HG03175 (cell line): ENCODE measurements around the gene MED22.
A peak's percentile ranks its signal among the peaks of the same experiment; 100 is the strongest.
"Not testable (repeated sequence)": the region's sequence is repeated elsewhere in the genome, so short reads cannot be mapped to it uniquely, and the experiment has no call there.

ENCODE experiments used
- ATAC-seq: cut with Tn5 transposase; IDR thresholded peaks from one replicate; pipeline ENCODE4 v1.9.1; 2021; ENCODE audit warnings: mild to moderate bottlenecking, moderate library complexity; ENCODE audit not compliant: unreplicated experiment

The MED22 gene

DNA sequence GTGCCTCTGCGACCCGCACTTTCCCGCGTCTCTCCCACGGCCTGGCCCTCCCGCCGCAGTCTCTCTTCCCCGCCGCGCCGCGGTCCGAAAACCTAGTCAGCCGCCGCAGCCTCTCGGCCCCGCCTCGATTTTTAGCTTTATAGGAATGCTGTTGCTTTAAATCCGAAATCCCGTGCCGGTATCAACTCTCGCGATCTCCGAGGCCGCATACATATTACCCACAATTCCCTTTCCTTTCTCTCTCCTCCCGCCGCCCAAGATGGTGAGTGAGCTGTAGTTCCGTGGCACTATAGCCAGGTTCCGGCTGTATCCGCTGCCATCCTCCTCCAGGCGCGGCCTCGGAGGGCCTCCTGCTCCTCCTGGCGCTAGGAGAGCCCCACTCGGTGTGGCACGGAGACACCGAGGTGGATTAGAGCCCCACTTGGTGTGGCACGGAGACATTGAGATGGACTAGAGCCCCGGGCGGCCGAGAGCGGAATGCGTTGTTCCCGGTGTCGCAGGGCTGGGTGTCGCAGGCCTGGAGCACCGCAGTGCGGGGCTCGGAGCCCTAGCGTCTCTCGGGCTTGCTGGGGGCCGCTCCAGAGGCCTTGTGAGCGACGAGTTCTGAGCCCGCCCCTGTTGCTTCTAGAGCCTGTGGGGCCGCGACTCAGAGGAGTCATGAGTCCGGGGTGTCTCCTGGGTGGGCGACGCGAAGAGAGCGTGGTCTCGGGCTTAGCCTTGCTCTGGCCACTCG is at the start of gene MED22, which contains the start of gene RPL7A:
MED22 (minus strand) TSS at position 147 of the 733 bp plus-strand sequence. CDS start 1,469 bp downstream, outside the sequence.
RPL7A (plus strand) TSS at position 234 of the 733 bp plus-strand sequence; CDS start at position 260, 26 bp downstream.
- ATAC-seq, result peak; percentile 78

DNA sequence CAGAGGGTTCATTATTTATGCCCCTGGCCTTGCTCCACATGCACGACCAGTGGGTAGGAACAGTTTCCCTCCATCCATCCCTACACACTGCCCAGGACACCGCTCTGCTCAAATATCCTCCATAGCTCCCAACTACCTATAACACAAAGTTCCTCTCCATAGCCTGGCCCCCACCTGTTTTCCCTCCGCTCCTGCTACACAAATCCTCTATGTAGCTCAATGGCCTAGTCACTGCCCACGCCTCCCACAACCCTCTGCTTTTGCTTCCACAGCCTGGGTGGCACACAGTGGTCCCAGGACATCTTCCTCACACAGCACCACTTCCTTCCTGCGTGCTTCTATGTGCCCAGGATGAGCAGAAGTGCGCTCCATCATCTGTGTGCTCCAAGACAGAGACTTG is 49.4 kb upstream of the MED22 start:
- ATAC-seq, result no peak

DNA sequence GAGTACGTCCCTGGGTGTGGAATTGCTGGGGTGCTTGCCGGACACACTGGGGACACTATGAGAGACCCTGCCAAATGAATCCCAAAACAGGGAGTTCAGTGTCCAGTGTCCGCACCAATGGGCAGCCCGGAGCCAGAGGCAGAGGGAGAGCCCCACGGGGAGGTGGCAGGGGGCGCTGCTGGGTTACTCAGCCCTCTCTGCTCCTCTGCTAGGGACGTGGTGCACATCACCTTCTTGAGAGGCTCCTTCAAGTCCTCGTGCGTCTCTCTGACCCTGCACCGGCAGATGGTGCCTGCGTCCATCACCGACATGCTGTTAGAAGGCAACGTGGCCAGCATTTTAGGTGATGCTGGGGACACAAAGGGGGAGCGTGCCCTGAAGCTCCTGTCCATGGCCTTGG is 49.0 kb upstream of the MED22 start:
- no peak for ATAC-seq

DNA sequence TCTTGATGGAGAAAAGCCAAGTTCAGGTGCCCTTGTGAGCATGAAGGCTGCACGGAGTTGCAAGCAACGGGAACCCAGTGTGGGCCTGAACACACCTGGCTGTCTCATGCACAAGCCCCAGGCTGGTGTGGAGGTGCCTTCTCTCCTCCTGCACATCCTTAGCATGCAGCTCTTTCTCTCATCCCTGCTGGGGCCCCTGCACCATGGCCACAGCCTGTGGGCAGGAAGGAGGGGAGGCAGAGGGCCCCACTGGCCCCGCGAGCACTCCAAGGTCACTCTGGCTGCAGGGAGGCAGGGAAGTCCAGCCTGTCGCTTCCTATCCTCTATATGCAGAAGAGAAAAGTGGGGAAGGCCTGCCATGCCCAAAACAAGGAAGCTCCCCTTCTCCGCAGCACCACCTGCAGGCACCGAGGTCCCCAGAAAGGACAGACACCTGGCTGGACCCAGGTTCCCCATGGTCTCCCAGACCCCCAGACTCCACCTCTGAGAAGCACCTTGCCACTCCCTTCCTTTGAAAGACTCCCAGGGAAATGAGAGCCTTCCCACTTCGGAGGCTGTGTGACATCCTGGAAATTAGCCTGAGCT is 46.8 kb upstream of the MED22 start:
- no peak for ATAC-seq

DNA sequence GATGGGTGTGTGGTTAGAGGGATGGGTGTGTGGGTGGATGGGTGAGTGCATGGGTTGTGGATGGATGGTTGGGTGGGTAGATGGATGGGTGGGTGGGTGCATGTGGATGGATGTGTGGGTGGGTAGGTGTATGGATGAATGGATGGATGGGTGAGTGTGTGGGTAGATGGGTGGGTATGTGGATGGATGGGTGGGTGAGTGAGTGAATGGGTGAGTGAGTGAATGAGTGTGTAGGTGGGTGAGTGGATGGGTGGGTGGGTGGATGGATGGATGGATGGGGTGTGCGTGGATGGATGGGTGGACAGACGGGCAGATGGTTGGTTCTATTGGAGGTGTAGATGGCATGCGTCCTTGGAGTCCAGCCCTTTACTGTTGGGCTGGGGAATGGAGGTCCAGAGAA is 45.5 kb upstream of the MED22 start:
- no peak for ATAC-seq

DNA sequence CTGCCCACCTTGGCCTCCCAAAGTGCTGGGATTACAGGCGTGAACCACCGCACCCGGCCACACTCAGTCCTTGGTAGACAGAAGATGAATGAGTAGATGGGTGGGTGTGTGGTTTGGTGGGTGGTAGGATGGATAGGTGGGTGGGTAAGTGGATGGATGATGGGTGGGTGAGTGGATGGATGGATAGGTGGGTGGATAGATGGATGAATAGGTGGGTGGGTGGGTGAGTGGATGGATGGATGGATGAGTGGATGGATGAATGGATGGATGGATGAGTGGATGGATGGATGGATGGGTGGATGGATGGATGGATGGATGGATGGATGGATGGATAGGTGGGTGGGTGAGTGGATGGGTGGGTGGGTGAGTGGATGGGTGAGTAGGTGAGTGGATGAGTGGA is 44.4 kb upstream of the MED22 start:
- not testable (repeated sequence) for ATAC-seq

DNA sequence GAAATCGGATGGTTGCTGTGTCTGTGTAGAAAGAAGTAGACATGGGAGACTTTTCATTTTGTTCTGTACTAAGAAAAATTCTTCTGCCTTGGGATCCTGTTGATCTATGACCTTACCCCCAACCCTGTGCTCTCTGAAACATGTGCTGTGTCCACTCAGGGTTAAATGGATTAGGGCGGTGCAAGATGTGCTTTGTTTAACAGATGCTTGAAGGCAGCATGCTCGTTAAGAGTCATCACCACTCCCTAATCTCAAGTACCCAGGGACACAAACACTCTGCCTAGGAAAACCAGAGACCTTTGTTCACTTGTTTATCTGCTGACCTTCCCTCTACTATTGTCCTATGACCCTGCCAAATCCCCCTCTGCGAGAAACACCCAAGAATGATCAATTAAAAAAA is 43.5 kb upstream of the MED22 start:
- not testable (repeated sequence) for ATAC-seq

DNA sequence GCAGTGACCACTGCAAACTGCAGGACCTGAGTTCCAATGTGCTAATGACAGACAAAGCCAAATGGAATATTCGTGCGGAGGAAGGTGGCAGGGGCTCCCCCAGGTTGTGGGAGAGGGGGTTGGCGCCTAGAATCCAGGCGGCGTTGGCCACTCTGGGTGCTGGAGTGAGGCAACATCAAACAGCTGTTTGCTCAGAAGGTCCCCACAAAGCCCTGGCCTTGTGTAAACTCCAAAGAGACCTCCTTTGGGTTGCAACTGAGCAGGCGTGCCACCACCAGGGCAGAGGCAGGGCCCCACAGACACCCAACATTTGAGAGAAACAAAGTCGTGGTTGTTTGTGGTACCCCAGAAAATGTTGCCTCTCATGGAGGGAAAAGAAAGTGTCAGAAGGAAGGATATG is 42.8 kb upstream of the MED22 start:
- ATAC-seq, result no peak

DNA sequence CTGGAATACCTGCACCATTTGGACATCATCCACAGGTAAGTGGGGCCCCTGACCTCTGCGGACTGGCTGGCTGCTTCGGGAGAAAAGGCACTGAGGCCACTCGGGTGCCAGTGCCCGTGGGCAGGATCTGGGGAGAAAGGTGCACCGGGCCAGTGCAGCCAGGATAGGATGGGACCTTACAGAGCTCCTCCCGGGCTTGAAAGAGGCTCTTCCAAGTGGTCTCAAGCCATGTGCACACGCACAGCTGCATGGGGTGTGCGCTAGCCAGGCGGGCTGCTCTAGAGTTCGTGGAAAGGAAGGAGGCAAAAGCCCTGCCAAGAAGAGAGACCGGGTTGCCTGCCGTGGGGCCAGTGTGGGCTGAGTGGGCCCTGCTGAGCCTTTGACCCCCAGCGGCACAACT is 41.6 kb upstream of the MED22 start:
- no peak for ATAC-seq

DNA sequence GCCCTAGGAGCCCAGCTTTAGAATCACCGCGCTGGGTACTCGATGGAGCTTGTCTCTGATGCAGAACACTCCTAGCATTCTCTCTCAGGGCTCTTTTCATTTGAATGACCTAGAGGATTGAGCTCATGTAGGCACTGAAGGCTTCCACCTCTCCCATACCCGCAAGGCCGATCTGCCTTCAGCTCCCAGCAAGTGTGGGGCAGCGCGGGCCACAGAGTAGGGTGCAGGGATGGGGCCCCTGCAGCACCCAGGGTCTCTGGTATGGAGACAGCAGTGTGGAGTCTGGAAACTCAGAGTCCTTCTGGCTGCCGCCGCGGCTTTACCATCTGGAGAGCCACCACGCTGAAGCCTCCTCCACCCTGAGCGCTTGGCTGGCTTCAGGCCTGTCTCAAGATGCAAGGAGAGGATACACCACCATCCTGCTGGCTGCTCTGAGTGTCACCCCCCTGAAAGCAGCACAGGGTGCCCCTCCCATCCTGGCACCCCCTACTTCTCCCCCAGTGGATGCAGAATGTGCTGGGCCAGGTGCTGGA is 41.2 kb upstream of the MED22 start:
- no peak for ATAC-seq

DNA sequence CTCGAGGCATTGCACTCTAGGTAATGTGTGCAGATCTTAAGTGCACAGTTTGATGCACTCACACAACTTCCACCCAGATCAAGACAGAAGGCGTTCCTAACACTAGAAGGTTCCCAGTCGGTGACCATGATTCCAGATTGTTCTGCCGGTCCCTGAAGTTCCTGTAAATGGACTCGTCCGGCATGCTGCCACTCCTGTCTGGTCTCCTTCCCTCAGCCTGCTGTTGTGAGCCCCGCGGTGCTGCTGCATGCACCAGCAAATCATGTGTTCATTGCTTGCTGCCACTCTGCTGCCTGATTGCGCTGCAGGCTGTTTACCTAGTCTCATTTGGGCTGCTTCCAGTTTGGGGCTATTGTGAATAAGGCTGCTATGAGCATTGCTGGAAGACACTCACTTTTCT is 39.7 kb upstream of the MED22 start:
- no peak for ATAC-seq

DNA sequence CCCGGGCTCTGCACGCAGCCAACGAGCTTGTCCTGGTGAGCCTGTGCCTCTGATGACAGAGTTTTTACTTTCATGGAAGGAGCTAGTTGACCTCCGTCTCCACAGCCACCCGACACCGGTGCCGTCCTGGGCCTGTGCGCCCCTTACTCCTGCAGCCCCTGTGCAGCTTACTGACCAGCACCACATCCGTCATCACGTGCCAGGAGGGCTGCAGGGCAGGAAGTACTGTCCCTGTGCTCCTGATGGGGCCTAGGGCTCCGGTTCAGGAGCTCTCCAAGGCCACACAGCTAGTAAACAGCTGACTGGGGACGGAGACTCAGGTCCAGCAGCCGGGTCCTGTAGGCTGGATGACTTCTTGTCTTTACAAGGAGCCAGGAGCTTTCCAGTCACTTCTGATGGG is 38.4 kb upstream of the MED22 start:
- no peak for ATAC-seq

DNA sequence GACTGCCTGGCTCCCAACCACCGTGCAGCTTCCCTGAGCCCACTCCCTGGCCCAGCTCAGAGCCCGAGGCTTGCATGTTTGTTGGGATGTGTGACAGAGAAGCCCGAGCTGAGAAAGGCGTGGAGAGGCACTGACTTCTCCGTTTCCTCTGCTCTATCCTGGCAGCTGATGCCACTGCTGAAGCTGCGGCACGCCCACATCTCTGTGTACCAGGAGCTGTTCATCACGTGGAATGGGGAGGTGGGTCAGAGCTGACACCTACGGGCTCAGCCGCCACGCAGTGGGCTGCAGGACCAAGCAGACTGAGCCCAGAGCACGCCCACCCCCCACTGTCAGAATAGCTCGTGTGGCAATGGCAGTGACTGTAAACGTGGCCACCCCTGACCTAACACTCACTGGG is 37.5 kb upstream of the MED22 start:
- no peak for ATAC-seq

DNA sequence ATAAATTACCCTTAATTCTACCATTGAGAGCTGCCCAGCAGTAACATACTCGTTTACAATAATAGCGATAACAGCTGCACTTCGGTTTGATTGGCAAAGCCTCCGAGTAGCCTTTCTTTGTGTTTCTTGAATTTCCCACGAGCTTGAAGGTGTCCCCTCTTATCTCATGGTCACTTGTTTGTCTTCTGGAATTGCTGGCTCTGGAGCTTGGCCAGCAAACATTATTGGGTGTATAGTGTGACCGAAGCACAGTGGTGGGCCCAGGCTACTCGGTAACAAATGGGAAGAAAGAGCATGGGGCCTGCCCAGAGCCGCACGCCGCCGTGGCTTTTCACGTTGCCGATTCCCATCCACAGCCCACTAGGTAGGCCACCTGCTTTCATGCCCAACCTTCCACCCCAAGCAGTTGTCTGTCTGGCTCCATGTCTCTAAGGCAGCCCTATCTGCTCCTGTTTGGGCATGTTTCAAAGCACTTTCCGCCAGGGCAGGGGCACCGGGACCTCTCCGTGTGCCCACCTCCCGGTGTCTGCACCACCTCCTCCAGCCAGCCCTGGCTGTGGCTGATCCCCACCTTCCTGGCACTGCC is 36.9 kb upstream of the MED22 start:
- ATAC-seq, result no peak

DNA sequence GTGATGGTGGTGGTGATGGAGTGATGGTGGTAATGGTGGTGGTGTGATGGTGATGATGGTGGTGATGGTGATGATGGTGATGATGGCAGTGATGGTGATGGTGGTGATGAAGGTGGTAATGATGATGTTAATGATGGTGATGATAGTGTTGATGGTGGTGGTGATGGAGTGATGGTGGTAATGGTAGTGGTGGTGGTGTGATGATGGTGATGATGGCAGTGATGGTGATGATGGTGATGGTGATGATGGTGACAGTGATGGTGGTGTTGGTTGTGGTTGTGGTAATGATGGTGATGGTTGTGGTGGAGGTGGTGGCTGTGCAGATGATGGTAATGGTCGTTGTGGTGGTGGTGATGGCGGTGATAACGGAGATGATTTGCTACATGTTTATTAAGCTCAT is 35.5 kb upstream of the MED22 start:
- no peak for ATAC-seq

DNA sequence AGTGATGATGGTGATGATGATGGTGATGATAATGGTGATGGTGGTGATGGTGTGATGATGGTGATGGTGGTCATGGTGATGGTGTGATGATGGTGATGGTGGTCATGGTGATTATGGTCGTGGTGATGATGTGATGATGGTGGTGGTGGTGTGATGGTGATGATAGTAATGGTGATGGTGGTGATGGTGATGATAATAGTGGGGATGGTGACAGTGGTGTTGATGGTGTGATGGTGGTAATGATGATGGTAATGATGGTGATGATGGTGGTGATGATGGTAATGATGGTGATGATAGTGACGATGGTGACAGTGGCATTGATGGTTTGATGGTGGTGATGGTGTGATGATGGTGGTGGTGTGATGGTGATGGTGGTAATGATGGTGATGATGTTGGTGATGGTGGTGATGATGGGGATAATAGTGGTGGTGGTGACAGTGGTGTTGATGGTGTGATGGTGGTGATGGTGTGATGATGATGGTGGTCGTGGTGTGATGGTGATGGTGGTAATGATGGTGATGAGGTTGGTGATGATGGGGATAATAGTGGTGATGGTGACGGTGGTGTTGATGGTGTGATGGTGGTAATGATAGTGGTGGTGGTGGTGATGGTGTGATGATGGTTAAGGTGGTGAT is 34.7 kb upstream of the MED22 start:
- no peak for ATAC-seq

DNA sequence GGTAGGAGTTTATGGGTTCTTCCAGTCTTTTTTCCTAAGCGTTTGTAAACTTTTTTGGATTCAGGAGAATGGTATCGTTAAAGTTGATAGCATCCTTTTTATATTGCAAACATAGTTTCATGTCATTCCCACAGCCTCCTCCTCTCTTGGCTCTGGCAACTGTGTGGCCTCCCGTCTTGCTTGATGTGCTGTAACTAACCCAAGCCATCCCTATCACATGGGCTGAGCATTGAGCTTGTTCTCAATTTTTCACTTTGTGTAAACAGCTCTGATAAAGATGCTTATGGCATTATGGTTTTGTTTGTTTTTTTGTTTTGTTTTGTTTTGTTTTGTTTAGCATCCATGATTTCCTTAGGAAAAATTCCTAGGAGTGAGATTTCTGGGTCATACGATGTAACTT is 32.8 kb upstream of the MED22 start:
- ATAC-seq, result no peak

DNA sequence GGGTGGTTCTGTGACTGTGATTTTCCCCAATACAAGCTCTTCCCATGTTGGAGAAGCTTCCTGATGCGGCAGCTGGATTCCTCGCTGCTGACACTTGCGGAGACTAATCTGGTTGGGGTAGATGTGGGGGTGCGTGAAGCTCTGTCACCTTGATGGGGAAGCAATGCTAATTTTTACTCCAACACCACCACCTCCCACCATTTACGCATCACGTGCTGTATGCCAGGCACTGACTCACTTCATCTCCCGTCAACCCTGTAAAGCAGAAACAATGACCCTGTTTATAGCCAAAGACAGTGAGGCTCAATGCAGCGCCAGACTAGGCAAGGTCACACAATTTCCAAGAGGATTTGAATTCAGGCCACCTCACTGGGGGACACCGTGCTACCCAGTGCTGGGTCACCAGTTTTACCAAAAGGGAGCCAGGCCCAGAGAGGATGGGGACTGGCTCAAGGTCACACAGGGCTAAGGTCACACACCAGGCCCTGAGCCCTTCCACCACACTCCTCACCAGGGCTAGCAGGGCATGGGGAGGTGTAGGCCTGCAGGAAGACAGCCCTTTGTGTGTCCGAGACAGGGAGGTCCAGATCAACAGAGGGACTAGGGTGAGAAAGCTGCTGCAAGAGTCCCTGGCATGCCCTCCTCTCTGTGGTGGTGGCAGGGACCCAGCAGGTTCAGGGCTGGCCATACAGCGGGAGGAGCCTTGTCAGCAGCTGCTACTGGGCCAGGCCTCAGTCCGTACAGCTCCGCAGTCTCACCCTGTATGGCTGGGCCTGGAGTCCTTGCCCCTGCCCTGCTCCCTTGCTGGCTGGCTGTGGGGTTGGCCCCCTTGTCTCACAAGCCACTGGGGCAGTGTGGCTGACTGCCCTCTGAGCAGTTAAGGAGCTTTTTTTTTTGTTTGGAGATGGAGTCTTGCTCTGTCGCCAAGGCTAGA is 31.5 kb upstream of the MED22 start:
- ATAC-seq, result no peak

DNA sequence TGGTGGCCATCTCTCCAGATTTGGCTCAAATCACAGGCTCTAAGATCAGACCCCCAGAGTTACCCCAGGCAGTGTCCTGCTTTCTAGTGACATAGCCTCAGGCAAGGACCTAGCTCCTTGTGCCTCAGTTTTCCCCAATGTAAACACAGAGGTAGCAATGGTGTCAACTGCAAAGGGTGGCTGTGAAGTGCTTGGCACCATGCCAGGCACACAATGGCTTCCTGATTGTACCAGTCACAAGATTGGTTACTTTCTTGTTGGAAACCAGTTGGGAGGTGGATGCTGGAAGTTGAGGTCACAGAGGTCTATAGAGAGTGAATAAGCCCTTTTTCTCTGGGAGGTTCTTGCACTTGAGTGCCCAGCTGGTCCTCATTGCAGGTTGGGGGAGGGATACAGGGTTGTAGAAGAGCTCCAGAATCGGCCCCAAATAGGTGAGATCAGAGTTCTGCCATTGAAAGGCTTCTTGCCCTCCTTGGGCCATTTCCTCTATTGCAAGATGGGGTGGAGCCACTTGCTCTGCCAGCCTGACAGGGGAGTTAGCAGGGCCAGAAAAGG is 30.6 kb upstream of the MED22 start:
- ATAC-seq, result no peak

DNA sequence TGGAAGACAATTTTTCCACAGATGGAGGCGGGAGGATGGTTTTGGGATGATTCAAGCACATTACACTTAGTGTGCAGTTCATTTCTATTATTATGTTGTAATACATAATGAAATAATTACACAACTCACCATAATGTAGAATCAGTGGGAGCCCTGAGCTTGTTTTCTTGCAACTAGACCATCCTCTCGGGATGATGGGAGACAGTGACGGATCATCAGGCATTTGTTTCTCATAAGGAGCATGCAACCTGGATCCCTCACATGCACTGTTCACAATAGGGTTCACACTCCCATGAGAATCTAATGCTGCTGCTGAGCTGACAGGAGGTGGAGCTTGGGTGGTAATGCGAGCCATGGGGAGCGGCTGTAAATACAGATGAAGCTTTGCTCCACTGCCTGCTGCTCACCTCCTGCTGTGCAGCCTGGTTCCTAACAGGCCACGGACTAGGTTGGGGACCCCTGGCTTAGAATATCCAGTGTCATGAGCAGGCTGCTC is 29.8 kb upstream of the MED22 start:
- no peak for ATAC-seq
